Mononuclear cell (primary cell): ENCODE measurements around the gene FAXDC2. TPM values are rescaled to one million over a fixed set of nuclear protein-coding genes. Genes with fewer than 3 reads are reported as not detected.

Experiments
- H3K27me3 ChIP-seq: 2 replicates; pipeline ENCODE4 v1.6.0; 2011; ENCODE audit warnings: low read length, control low read depth; ENCODE audit not compliant: insufficient read depth
- H3K4me1 ChIP-seq: 2 replicates; pipeline ENCODE4 v1.5.1; 2011; ENCODE audit warnings: mild to moderate bottlenecking, low read length, control low read depth; ENCODE audit not compliant: insufficient read depth
- H3K4me3 ChIP-seq: 2 replicates; pipeline ENCODE4 v1.5.1; 2011; ENCODE audit warnings: mild to moderate bottlenecking, low read length, moderate library complexity
- H3K9me3 ChIP-seq: 2 replicates; pipeline ENCODE4 v1.5.1; 2011; ENCODE audit warnings: low read depth, mild to moderate bottlenecking, control low read depth, low read length
- total RNA-seq: library from RNA; depleted of rRNA; stranded (reverse); fragments of >200 nt; gene quantifications from one replicate; pipeline ENCODE4 v1.2.3, GENCODE V29; 2012

Gene FAXDC2
- total RNA-seq, 1 donor = 17.8 TPM

DNA sequence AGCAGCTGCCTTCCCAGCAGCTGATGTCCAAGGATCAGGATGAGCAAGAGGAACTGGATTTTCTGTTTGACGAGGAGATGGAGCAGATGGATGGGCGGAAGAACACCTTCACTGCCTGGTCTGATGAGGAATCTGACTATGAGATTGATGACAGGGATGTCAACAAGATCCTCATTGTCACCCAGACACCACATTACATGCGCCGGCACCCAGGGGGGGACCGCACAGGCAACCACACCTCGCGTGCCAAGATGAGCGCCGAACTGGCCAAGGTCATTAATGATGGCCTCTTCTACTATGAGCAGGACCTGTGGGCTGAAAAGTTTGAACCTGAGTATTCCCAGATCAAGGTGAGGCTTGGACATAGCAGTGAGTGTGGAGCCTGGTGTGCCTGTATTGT is 48.4 kb downstream of the FAXDC2 start:
- no peak overlapping the region for H3K4me3 ChIP-seq
- no peaks in the 10 kb centered on the region for H3K9me3 ChIP-seq
- no peaks in the 10 kb centered on the region for H3K4me1 ChIP-seq
- no peaks in the 10 kb centered on the region for H3K27me3 ChIP-seq

DNA sequence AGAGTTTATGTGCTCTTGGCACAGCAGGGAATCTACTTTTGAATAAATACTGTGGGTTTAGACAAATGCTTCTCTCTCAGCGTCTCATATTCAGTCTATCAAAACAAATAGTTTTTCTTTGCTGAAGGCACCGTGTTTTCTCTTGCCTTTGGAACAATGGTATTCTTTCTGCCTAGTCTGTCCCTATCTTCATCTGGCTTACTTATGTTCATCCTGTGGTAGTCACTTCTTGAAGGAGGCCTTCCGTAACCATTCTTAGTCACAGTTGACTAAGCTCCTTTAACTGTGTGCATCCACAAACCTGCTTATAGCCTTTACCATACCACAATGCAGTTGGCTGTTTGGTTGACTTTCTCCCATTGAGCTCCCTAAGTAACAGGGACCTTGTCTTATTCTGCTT is 49.3 kb downstream of the FAXDC2 start:
- Histone ChIP-seq H3K9me3 (no peaks in the 10 kb centered on the region), H3K4me1 (no peaks in the 10 kb centered on the region), H3K27me3 (no peaks in the 10 kb centered on the region), H3K4me3 (no peak overlapping the region)

DNA sequence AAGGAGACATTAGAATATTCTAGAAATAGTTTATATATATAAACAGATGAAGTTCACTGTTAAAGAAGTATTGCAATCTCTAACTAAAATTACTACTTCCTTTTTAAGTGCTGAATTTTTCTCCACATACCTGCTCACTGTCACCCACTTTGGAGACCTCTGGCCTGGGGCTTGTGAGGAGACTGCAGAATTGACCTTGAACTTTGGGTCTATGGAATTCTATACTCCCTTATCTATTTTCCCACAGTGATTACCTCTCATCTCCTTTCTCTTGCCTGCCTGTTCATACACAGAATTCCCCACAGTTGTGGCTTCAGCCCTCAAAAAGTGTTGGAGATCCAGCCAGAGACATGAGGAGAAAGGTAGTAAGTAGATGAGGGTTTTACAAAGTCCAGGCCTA is 49.8 kb downstream of the FAXDC2 start:
- H3K4me1 ChIP-seq = no peaks in the 10 kb centered on the region
- H3K4me3 ChIP-seq = no peak overlapping the region
- H3K9me3 ChIP-seq = no peaks in the 10 kb centered on the region
- H3K27me3 ChIP-seq = no peaks in the 10 kb centered on the region

DNA sequence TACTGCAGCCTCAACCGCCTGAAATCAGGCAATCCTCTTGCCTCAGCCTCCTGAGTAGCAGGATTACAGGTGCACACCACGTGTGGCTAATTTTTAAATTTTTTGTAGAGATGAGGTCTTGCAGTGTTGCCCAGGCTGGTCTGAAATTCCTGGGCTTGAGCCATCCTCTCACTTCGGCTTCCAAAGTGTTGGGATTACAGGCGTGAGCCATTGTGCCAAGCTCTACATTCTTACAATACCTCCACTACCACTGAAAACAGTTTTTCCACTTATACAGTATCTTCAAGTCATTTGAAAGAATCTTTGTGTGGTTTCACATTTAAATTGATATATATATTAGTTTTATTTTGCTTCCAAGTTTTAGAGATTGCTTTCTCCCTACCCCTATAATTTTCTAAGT is 52.6 kb downstream of the FAXDC2 start:
- H3K27me3 ChIP-seq = no peaks in the 10 kb centered on the region
- no peaks in the 10 kb centered on the region for H3K4me1 ChIP-seq
- no peaks in the 10 kb centered on the region for H3K9me3 ChIP-seq
- H3K4me3 ChIP-seq = no peak overlapping the region

DNA sequence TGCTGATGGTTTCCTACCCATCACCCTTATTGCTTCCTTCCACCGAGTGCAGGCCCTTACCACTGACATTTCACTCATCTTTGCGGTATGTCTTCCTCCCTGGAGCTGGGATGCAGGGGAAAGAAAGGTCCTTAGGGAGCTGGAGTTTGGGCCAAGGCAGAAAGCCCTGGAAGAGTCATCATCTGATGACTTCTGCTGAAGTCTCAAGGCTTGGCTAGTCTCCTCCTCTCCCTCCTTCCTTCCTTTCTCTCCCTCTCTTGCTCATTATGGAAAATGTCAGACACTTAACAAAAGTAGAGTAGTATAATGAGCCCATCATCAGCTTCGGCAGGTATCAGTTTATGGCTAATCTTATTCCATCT is 55.2 kb downstream of the FAXDC2 start:
- H3K9me3 ChIP-seq = no peaks in the 10 kb centered on the region
- H3K4me1 ChIP-seq = no peaks in the 10 kb centered on the region

DNA sequence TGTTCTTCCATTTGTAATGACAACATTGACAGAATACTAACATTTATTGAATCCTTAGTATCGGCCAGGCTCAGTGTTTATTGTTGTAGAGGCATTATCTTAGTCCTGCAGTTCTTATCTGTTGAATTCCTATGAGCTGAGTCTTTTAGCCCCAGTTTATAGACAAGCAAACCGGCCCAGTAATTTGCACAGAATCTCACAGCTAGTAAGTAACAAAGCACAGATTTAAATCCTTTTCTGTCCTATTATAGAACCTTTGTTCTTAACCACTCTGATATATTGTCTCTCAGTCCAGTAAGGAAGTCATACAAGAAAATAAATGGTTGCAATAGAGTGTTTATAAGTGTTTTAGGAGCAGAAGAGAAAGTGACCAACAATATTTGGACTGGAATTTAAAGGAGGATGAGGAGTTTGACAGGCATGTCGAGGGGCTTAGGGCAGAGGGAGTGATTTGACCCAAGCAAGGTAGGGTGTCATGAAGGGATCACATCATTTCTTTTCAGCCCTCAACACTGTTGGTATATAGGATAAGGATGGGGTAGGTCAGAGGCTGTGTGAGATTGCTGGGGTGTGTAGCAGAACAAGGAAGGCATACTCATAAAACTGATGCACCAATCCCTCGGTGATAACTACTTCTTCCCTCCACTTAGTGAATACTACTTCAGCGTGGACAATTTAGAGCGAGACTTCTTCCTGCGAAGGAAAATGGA is 55.7 kb downstream of the FAXDC2 start:
- H3K27me3 ChIP-seq = no peaks in the 10 kb centered on the region
- no peaks in the 10 kb centered on the region for H3K9me3 ChIP-seq
- no peak overlapping the region for H3K4me3 ChIP-seq

More for the DNA sequence above, 55.2 kb downstream of the FAXDC2 start:
- Histone ChIP-seq H3K4me3 (no peak overlapping the region), H3K27me3 (no peaks in the 10 kb centered on the region)

DNA sequence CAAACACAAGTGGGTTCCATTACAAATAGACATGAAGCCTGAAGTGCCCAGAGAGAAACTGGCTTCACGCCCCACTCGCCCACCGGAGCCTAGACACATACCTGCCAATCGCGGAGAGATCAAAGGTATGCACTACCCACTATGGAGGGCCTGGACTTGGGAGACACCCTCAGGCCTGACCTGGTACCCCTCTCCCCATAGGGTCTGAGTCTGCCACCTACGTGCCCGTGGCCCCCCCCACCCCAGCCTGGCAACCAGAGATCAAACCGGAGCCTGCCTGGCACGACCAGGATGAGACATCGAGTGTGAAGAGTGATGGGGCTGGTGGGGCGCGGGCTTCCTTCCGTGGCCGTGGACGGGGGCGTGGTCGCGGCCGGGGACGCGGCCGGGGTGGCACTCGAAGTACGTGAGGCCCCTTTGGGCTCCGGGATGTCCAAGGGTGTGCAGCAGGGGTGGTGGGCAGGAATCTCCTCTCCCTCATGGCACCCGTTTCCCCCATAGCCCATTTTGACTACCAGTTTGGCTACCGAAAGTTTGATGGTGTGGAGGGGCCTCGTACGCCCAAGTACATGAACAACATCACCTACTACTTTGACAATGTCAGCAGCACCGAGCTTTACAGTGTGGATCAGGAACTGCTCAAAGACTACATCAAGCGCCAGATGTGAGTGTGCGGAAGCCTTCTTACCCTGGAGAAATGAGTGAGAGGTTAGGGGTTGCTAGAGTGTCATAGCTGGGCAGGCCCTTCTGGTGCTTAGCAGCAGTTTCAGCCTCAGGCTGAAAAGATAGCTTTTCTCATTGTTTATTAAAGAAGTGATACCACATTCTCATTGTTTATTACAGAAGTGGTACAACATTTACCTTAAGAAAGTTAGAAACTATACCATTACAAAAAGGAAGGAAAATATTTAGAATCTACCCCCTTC is 56.5 kb downstream of the FAXDC2 start:
- Histone ChIP-seq H3K4me3 (no peak overlapping the region), H3K9me3 (no peaks in the 10 kb centered on the region), H3K27me3 (no peaks in the 10 kb centered on the region), H3K4me1 (no peaks in the 10 kb centered on the region)

More for the DNA sequence above, 55.7 kb downstream of the FAXDC2 start:
- no peaks in the 10 kb centered on the region for H3K4me1 ChIP-seq

DNA sequence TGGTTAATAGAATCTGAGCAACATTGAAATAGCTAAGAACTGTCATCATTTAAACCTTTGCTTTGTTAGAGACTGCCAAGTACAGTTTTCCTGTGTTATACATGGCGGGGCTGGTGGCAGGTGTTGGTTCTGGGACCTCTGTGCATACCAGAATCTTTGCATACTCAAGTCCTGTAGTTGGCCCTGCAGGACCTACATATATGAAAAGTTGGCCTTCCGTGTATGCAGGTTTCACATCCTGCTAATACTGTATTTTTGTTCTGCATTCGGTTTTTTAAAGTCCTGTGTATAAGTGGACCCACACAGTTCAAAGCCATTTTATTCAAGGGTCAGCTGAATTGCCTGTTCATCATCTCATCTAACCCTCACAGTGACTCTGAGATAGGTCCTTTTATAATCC is 58.9 kb downstream of the FAXDC2 start:
- H3K4me1 ChIP-seq = peaks cover 20% of the 10 kb centered on the region
- H3K4me3 ChIP-seq = no peak overlapping the region
- no peaks in the 10 kb centered on the region for H3K9me3 ChIP-seq
- no peaks in the 10 kb centered on the region for H3K27me3 ChIP-seq

DNA sequence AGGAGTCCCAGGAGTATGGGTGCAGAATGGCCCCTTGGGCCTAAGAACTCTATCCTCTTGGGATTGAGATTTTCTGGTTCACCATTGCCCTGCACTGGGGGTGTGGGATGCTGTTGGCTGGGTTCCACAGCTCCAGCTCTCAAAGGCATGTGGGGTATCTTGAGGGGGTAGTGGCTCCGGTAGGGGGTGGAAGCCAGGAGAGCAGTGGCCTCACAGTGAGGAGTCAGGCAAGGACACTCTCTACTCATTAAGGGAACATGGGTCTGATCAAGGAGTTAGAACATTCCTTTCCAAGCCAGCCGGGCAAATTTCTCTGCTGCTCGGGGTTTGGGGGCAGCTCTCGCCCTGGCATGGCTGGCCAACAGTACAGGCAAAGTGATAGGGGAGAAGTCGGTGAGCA is 62.2 kb downstream of the FAXDC2 start:
- Histone ChIP-seq H3K4me1 (peaks cover 46% of the 10 kb centered on the region), H3K9me3 (no peaks in the 10 kb centered on the region), H3K4me3 (no peak overlapping the region), H3K27me3 (no peaks in the 10 kb centered on the region)

DNA sequence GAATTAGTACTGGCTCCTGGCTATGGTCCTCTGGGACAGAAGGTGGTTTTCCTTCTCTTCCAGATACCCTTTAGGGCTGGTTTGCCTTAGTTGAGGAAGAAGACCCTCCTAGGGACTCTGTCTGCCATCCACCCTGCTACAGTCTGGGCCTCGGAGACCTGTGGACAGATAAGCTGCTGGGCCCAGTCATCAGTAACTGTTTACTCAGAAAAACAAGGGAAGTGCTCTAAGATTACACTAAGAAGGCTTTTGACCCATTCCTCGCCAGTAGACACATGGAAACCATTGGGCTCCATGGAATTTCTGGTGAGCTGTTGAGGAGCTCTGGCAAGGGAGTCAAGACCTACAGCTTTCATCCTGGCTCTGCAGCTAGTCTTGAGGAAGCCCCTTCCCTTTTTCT is 64.0 kb downstream of the FAXDC2 start:
- no peaks in the 10 kb centered on the region for H3K9me3 ChIP-seq
- H3K27me3 ChIP-seq = no peaks in the 10 kb centered on the region
- peaks cover 58% of the 10 kb centered on the region for H3K4me1 ChIP-seq
- no peak overlapping the region for H3K4me3 ChIP-seq

DNA sequence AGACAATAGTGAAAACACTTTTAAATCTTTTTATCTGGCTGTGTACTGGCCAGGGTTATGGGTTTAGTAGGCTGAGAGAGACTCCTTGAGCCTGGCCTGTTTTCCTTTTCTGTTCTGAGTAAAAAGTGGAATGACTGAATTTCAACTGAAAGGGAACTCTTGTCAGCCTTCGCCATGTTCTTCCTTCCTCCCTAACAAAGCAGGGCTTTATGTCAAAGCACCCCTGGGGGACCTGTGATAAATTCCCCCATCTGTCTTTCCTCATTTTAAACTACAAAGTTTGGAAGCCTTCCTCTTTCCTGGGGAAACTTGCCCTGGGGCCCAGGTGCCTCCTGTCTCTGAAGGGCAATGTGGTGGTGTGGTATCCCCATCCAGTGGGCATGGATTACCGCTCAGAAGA is 65.5 kb downstream of the FAXDC2 start:
- Histone ChIP-seq H3K4me3 (no peak overlapping the region), H3K4me1 (peaks cover 61% of the 10 kb centered on the region), H3K9me3 (no peaks in the 10 kb centered on the region), H3K27me3 (no peaks in the 10 kb centered on the region)

DNA sequence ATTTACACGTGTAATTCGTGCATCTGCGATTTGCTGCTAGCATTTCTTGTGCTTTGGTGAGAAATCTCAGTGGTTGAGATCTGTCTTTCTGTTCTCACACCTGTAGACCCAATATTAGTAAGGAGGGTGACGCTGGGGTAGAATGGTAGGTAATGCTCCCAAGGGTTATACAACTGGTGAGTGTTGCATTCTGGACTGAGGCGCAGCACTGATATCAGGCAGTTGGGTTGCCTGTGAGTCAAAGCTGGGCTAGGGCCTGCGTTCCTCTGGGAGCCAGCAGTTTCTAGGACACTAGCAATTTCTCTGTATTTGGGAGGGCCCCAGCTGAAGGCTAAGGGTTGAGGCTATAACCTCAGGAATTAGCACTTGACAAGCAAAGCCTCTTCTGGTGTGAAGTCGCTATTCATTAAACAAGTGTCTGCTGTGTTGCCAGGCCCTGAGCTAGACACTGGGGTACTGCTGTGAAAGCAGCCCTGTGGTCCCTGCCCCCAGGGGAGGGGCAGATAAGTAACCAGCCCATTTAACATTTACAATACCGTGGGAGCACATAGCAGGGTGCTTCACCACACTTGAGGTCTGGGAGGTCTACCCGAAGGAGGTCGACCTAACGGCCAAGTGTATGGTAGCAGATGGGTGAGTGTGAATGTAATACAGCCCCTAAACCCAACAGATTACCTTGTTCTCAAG is 66.5 kb downstream of the FAXDC2 start:
- no peaks in the 10 kb centered on the region for H3K9me3 ChIP-seq
- H3K27me3 ChIP-seq = no peaks in the 10 kb centered on the region
- H3K4me1 ChIP-seq = peaks cover 64% of the 10 kb centered on the region

DNA sequence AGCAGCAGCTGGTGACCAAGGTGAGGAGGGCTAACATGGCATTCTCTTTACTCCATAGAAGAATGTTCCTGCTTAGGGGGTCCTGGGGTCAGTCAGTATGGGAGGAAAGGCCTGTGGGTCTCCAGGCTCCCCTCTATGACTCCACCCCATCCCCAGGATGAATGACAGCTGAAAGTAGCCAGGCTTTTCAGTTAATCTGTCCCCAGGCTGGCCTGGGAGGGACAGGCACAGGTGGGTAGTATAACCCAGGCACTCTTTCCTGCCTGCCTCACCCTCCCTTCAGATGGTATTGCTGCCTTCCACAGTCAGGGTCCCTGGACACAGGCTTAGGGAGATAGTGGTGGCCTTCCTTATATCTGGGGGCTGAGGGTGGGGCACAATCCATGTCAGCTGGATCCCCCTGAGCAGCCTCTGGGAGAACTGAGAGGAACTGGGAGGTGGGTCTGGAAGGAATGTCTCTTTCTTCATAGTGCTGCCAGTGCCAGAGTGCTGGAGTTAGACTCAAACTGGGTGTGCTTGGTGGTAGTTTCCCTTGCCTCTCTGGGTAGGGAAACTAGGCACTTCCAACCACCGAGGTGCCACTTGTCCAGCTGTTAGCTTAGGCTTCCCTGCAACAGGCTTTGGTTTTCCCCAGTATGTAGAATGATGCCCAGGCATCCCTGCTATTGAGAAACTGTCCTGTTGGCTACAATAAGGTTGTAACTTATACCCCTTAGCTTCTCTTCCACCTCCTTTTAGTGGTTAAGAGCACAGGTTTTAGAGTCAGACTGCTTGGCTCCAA is 67.4 kb downstream of the FAXDC2 start:
- peaks cover 63% of the 10 kb centered on the region for H3K4me1 ChIP-seq

More for the DNA sequence above, 66.5 kb downstream of the FAXDC2 start:
- no peak overlapping the region for H3K4me3 ChIP-seq

DNA sequence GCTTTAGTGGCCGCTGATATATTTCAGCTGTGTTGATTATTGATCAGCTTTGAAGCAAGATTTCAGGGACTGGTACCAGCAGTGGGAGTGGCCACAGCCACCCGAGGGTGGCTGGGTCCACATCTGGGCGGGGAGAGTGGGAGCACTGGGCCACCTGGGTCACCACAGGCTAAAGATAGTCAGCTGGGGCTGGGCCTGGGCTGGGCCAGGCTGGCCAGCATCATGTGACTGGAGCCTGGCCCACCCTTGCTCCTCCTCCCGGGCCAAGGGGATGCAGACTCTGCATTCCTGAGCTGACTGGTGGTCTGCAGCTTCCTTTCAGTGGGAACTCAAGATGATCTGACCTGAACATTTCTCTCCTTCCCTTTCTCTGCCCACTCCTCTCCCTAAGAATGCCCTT is 68.1 kb downstream of the FAXDC2 start:
- H3K4me3 ChIP-seq = no peak overlapping the region
- no peaks in the 10 kb centered on the region for H3K9me3 ChIP-seq
- H3K4me1 ChIP-seq = peaks cover 56% of the 10 kb centered on the region
- no peaks in the 10 kb centered on the region for H3K27me3 ChIP-seq

More for the DNA sequence above, 67.4 kb downstream of the FAXDC2 start:
- Histone ChIP-seq H3K27me3 (no peaks in the 10 kb centered on the region), H3K9me3 (no peaks in the 10 kb centered on the region), H3K4me3 (no peak overlapping the region)
